ENCODE measurements around the gene SLC15A1.

SLC15A1 gene

DNA sequence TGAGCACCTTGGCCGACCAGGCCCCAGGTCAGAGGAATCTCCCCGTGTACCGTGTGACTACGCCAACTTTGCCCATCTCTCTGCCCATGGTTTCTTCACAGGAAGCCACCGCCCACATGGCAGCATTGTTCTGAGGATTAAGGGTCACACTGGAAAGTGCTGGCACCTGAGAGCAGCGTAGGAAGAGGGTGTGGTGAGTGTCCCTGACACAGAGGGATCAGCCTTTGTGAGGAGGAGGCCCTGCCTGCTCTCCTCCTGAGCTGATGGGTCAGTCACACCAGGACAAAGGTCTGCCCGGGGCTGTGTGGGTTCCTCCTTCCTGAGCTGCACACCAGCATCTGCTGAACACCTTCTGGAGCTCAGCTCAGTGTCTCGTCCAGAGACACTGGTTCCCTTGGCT lies 32.2 kb upstream of the SLC15A1 start:
- Histone ChIP-seq H3K27ac (ENCODE audit: low read depth, low read length) (no peak overlapping the region), H3K4me3 (ENCODE audit: insufficient read depth, low read length, poor library complexity, severe bottlenecking) (no peak overlapping the region), H3K79me2 (ENCODE audit: insufficient read depth, low read length) (no peaks in the 10 kb centered on the region), H3K9me2 (replicated peaks; ENCODE audit: insufficient read depth, low read length) (no peaks in the 10 kb centered on the region), H3K4me2 (ENCODE audit: low read depth, low read length, poor library complexity, severe bottlenecking) (no peak overlapping the region), H3F3A (ENCODE audit: insufficient read depth) (no peaks in the 10 kb centered on the region), H3K9me3 (ENCODE audit: insufficient read depth, low read length) (no peaks in the 10 kb centered on the region), H2AFZ (ENCODE audit: low read depth, low read length, severe bottlenecking) (no peak overlapping the region), H3K9ac (ENCODE audit: low read length) (no peak overlapping the region), H3K36me3 (ENCODE audit: low read length) (no peaks in the 10 kb centered on the region), H3K27me3 (ENCODE audit: low read length) (no peaks in the 10 kb centered on the region), H4K20me1 (ENCODE audit: low read depth, low read length) (no peaks in the 10 kb centered on the region)
- TF ChIP-seq EZH2phosphoT487 (conservative IDR thresholded peaks at IDR 0.05; ENCODE audit: low read length), result no peak
- TF ChIP-seq, protein P1, sequence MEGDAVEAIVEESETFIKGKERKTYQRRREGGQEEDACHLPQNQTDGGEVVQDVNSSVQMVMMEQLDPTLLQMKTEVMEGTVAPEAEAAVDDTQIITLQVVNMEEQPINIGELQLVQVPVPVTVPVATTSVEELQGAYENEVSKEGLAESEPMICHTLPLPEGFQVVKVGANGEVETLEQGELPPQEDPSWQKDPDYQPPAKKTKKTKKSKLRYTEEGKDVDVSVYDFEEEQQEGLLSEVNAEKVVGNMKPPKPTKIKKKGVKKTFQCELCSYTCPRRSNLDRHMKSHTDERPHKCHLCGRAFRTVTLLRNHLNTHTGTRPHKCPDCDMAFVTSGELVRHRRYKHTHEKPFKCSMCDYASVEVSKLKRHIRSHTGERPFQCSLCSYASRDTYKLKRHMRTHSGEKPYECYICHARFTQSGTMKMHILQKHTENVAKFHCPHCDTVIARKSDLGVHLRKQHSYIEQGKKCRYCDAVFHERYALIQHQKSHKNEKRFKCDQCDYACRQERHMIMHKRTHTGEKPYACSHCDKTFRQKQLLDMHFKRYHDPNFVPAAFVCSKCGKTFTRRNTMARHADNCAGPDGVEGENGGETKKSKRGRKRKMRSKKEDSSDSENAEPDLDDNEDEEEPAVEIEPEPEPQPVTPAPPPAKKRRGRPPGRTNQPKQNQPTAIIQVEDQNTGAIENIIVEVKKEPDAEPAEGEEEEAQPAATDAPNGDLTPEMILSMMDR (IDR thresholded peaks at IDR 0.05; ENCODE audit: insufficient read depth, low read length, poor library complexity, severe bottlenecking), result no peak

DNA sequence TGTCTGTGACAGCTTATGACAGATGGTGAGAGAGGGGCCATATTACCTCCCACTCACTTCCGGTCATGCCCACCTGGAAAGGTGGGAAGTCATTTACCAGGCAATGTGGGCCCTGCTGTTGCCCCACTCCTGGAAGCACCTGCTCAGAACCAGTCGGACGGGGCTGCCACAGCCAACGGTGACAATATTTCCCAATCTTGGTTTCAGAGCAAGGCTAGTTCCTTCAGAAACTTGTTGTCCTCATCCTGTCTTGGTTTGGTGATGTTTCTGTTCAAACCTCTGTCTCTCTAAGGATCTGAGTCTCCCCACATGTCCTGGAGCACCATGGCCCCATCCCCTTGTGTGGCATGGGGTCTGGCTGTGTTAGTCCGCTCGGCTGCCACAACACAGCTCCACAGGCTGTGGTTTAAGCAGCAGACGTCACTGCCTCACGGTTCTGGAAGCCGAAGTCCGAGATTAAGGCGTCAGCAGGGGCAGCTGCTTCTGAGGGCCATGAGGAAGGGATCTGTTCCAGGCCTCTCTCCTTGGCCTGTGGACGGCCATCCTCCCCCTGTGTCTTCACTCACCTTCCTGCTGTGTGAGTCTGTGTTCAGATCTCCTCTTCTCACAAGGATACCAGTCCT lies 31.5 kb upstream of the SLC15A1 start:
- H3K9me2 ChIP-seq (replicated peaks; ENCODE audit: insufficient read depth, low read length), result no peaks in the 10 kb centered on the region
- H4K20me1 ChIP-seq (ENCODE audit: low read depth, low read length), result no peaks in the 10 kb centered on the region
- H3K27ac ChIP-seq (ENCODE audit: low read depth, low read length), result no peak overlapping the region
- H3K9ac ChIP-seq (ENCODE audit: low read length), result no peak overlapping the region
- H3K9me3 ChIP-seq (ENCODE audit: insufficient read depth, low read length), result no peaks in the 10 kb centered on the region
- H3K4me3 ChIP-seq (ENCODE audit: insufficient read depth, low read length, poor library complexity, severe bottlenecking), result no peak overlapping the region
- TF ChIP-seq, protein P1 (IDR thresholded peaks at IDR 0.05; ENCODE audit: insufficient read depth, low read length, poor library complexity, severe bottlenecking), result no peak
- TF ChIP-seq EZH2phosphoT487 (conservative IDR thresholded peaks at IDR 0.05; ENCODE audit: low read length), result no peak
- no peak overlapping the region for H3K4me2 ChIP-seq (ENCODE audit: low read depth, low read length, poor library complexity, severe bottlenecking)
- H3K36me3 ChIP-seq (ENCODE audit: low read length), result no peaks in the 10 kb centered on the region
- H3K79me2 ChIP-seq (ENCODE audit: insufficient read depth, low read length), result no peaks in the 10 kb centered on the region
- no peak overlapping the region for H2AFZ ChIP-seq (ENCODE audit: low read depth, low read length, severe bottlenecking)
- no peaks in the 10 kb centered on the region for H3K27me3 ChIP-seq (ENCODE audit: low read length)
- H3F3A ChIP-seq (ENCODE audit: insufficient read depth), result no peaks in the 10 kb centered on the region

DNA sequence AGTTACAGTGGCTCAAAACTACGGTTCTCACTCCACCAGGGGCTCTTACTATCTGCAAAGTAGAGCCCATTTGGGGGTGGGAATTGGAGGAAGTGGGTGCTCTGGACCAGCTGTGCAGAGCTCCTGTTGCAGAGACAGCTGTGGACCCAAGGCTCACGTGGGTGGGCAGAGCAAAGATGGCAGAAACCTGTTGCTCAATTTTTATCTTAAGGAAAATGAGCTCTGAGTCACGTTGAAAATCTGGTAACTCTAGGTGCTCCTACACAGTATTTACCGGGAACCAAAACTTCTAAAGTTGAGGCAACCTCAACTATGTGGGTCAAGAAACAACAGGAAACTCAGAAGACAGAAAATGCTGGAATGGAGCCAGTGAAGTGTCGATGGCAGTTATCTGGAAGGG lies 30.2 kb upstream of the SLC15A1 start:
- Histone ChIP-seq H4K20me1 (ENCODE audit: low read depth, low read length) (no peaks in the 10 kb centered on the region), H3K4me3 (ENCODE audit: insufficient read depth, low read length, poor library complexity, severe bottlenecking) (no peak overlapping the region), H3K27ac (ENCODE audit: low read depth, low read length) (no peak overlapping the region), H3K9ac (ENCODE audit: low read length) (no peak overlapping the region), H3K9me2 (replicated peaks; ENCODE audit: insufficient read depth, low read length) (no peaks in the 10 kb centered on the region), H3K27me3 (ENCODE audit: low read length) (no peaks in the 10 kb centered on the region), H3K79me2 (ENCODE audit: insufficient read depth, low read length) (no peaks in the 10 kb centered on the region), H2AFZ (ENCODE audit: low read depth, low read length, severe bottlenecking) (no peak overlapping the region), H3K9me3 (ENCODE audit: insufficient read depth, low read length) (no peaks in the 10 kb centered on the region), H3K36me3 (ENCODE audit: low read length) (no peaks in the 10 kb centered on the region), H3K4me2 (ENCODE audit: low read depth, low read length, poor library complexity, severe bottlenecking) (no peak overlapping the region), H3F3A (ENCODE audit: insufficient read depth) (no peaks in the 10 kb centered on the region)
- TF ChIP-seq, protein P1 (IDR thresholded peaks at IDR 0.05; ENCODE audit: insufficient read depth, low read length, poor library complexity, severe bottlenecking), result no peak
- TF ChIP-seq EZH2phosphoT487 (conservative IDR thresholded peaks at IDR 0.05; ENCODE audit: low read length), result no peak
